PC-3 (cell line): Measurements from ENCODE around the gene UNC13A. TPM values are rescaled to one million over a fixed set of nuclear protein-coding genes. Genes with fewer than 3 reads are reported as not detected.

Experiments used
- ATAC-seq: fragments of 200-7000 bp; cut with Tn5 transposase; 2 replicates; pipeline ENCODE4 v1.9.1; 2020; ENCODE audit warnings: mild to moderate bottlenecking, moderate library complexity
- BruUV-seq: library from RNA; stranded (reverse); fragments of 400-500 nt; replicated peaks from 2 replicates; lab custom pipeline; 2021; lab: Mats Ljungman, UMichigan
- CTCF ChIA-PET: fragments of 300-600 bp; sonication (Branson Sonifier 250); formaldehyde crosslinking; loops from one replicate; lab custom pipeline; 2022; ENCODE audit warnings: antibody characterized with exemption; lab: Charles Lee
- POLR2A ChIA-PET: fragments of 300-600 bp; sonication (Branson Sonifier 250); formaldehyde crosslinking; loops from one replicate; lab custom pipeline; 2022; ENCODE audit warnings: antibody characterized with exemption; ENCODE audit not compliant: unreplicated experiment; lab: Charles Lee
- DNase-seq: peaks from one replicate; pipeline ENCODE4 v3.0.0-alpha.2; 2015
- H2AFZ ChIP-seq: fragments of 300-600 bp; sonication (generic); 2 replicates; pipeline ENCODE4 v1.6.0; 2016; ENCODE audit warnings: antibody characterized with exemption, low read length
- H3F3A ChIP-seq: fragments of 300-600 bp; sonication (generic); one replicate; pipeline ENCODE4 v1.6.0; 2017; ENCODE audit warnings: antibody characterized with exemption, low read length, control low read depth, mild to moderate bottlenecking; ENCODE audit not compliant: unreplicated experiment
- H3K27ac ChIP-seq: fragments of 300-600 bp; sonication (generic); 2 replicates; pipeline ENCODE4 v1.5.1; 2016; ENCODE audit warnings: mild to moderate bottlenecking, low read length
- H3K27me3 ChIP-seq: fragments of 300-600 bp; sonication (generic); 2 replicates; pipeline ENCODE4 v1.6.1; 2016; ENCODE audit warnings: low read length, mixed read lengths
- H3K36me3 ChIP-seq: fragments of 300-600 bp; sonication (generic); 2 replicates; pipeline ENCODE4 v1.6.1; 2016; ENCODE audit warnings: low read depth, mixed run types, low read length, mixed read lengths
- H3K4me1 ChIP-seq: fragments of 300-600 bp; sonication (generic); 2 replicates; pipeline ENCODE4 v1.5.1; 2016; ENCODE audit warnings: low read length; ENCODE audit not compliant: insufficient read depth
- H3K4me2 ChIP-seq: fragments of 300-600 bp; sonication (generic); 2 replicates; pipeline ENCODE4 v1.6.0; 2016; ENCODE audit warnings: low read length
- H3K4me3 ChIP-seq: fragments of 300-600 bp; sonication (generic); 2 replicates; pipeline ENCODE4 v1.5.1; 2016; ENCODE audit warnings: mild to moderate bottlenecking, low read length, mixed read lengths
- H3K79me2 ChIP-seq: fragments of 300-600 bp; sonication (generic); 2 replicates; pipeline ENCODE4 v1.6.1; 2017; ENCODE audit warnings: low read length, mixed read lengths
- H3K9ac ChIP-seq: fragments of 300-600 bp; sonication (generic); 2 replicates; pipeline ENCODE4 v1.6.0; 2016; ENCODE audit warnings: mild to moderate bottlenecking, low read length
- H3K9me2 ChIP-seq: fragments of 300-600 bp; sonication (generic); replicated peaks from 2 replicates; pipeline ENCODE4 v1.6.1; 2016; ENCODE audit warnings: mixed run types, low read length, mixed read lengths
- H3K9me3 ChIP-seq: fragments of 300-600 bp; sonication (generic); 2 replicates; pipeline ENCODE4 v1.6.1; 2016; ENCODE audit warnings: low read length, mixed read lengths
- H4K20me1 ChIP-seq: fragments of 300-600 bp; sonication (generic); 2 replicates; pipeline ENCODE4 v1.6.1; 2016; ENCODE audit warnings: low read length, mixed read lengths
- EZH2 ChIP-seq: fragments of 300-600 bp; sonication (generic); IDR thresholded peaks from one replicate; pipeline ENCODE4 v1.6.1; 2017; ENCODE audit warnings: antibody characterized with exemption, mild to moderate bottlenecking, low read length; ENCODE audit not compliant: unreplicated experiment
- EZH2phosphoT487 ChIP-seq: fragments of 300-600 bp; sonication (generic); IDR thresholded peaks from 2 replicates; pipeline ENCODE4 v1.6.1; 2018; ENCODE audit warnings: mild to moderate bottlenecking, antibody characterized with exemption, low read length, borderline replicate concordance
- intact Hi-C: fragments of 100-400 bp; cut with micrococcal nuclease; formaldehyde crosslinking; loops from 2 replicates; pipeline ENCODE4 v1.9.0; 2023
- total RNA-seq: library from RNA; depleted of rRNA; stranded (reverse); fragments of >200 nt; gene quantifications from 2 replicates; pipeline ENCODE4 v1.2.3, GENCODE V29; 2014
- TF ChIP-seq, protein P1 (sequence below): fragments of 300-600 bp; sonication (generic); conservative IDR thresholded peaks from 2 replicates; pipeline ENCODE4 v1.5.1; 2017; ENCODE audit warnings: antibody characterized with exemption, low read depth, mild to moderate bottlenecking, low read length

UNC13A gene
- total RNA-seq, 1 experiment from 2014 or later, result not detected

- Histone ChIP-seq H3K79me2 (peaks cover 24% of the 10 kb centered on the region), H3K9ac (peak within 1 kb of the TSS; percentile 73), H3K4me1 (peaks cover 25% of the 10 kb centered on the region), H3K9me3 (no peaks in the 10 kb centered on the region), H2AFZ (peak within 1 kb of the TSS; percentile 95), H3K27ac (no peak within 1 kb of the TSS), H3K4me3 (peak within 1 kb of the TSS; percentile 99), H4K20me1 (peaks cover 14% of the 10 kb centered on the region; the same call in 1 of the 2 replicates), H3K9me2 (no peaks in the 10 kb centered on the region), H3K4me2 (peak within 1 kb of the TSS; percentile 97), H3K36me3 (no peaks in the 10 kb centered on the region), H3F3A (no peaks in the 10 kb centered on the region), H3K27me3 (no peaks in the 10 kb centered on the region)
- peak; percentile 75 for ATAC-seq
- intact Hi-C loops, result no loop called here
- peak; percentile 47 for DNase-seq
- TF ChIP-seq, protein P1, sequence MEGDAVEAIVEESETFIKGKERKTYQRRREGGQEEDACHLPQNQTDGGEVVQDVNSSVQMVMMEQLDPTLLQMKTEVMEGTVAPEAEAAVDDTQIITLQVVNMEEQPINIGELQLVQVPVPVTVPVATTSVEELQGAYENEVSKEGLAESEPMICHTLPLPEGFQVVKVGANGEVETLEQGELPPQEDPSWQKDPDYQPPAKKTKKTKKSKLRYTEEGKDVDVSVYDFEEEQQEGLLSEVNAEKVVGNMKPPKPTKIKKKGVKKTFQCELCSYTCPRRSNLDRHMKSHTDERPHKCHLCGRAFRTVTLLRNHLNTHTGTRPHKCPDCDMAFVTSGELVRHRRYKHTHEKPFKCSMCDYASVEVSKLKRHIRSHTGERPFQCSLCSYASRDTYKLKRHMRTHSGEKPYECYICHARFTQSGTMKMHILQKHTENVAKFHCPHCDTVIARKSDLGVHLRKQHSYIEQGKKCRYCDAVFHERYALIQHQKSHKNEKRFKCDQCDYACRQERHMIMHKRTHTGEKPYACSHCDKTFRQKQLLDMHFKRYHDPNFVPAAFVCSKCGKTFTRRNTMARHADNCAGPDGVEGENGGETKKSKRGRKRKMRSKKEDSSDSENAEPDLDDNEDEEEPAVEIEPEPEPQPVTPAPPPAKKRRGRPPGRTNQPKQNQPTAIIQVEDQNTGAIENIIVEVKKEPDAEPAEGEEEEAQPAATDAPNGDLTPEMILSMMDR, result no peak
- TF ChIP-seq EZH2phosphoT487, result no peak
- TF ChIP-seq EZH2, result no peak
- POLR2A ChIA-PET, result interaction anchor here (0.6 kb wide), 2 partner anchors 156 to 1000 kb away, joined by 3 to 4 read pairs; no protein-coding TSS in a partner anchor
- BruUV-seq, result TSS peak; percentile 60
- CTCF ChIA-PET, result interaction anchor here (1.7 kb wide), 1 partner anchor 47 kb away, joined by 8 read pairs; no protein-coding TSS in a partner anchor
These were observed 31.0 kb upstream of the UNC13A start, which contains the start of gene MAP1S for GRCh38 chr19:17718947-17719711. Gene MAP1S (plus strand): TSS chr19:17719480. CDS start chr19:17719503, 23 bp downstream.

- Histone ChIP-seq H3K9me2 (no peaks in the 10 kb centered on the region), H3K9me3 (no peaks in the 10 kb centered on the region), H3K36me3 (no peaks in the 10 kb centered on the region), H3K27me3 (no peaks in the 10 kb centered on the region), H3K4me1 (peaks cover 25% of the 10 kb centered on the region), H3K79me2 (peaks cover 24% of the 10 kb centered on the region), H4K20me1 (peaks cover 14% of the 10 kb centered on the region; the same call in 1 of the 2 replicates), H3K4me2 (peak overlapping the region; percentile 97), H3K4me3 (peak overlapping the region; percentile 99; the same call in 1 of the 2 replicates), H2AFZ (peak overlapping the region; percentile 95), H3K9ac (no peak overlapping the region), H3K27ac (no peak overlapping the region), H3F3A (no peaks in the 10 kb centered on the region)
- DNase-seq (peak; percentile 23), ATAC-seq (no peak)
- ChIA-PET CTCF (interaction anchor here (1.7 kb wide), 1 partner anchor 48 kb away, joined by 8 read pairs; no protein-coding TSS in a partner anchor), POLR2A (no interaction called here)
- TF ChIP-seq EZH2 (no peak), EZH2phosphoT487 (no peak)
- TF ChIP-seq, protein P1, result no peak
- intact Hi-C loops, result no loop called here
- BruUV-seq, result no TSS peak
These were observed 30.4 kb upstream of the UNC13A start for GRCh38 chr19:17718550-17718946.
